Measurements from ENCODE around the gene KIF4A. TPM values are rescaled to one million over a fixed set of nuclear protein-coding genes. Genes with fewer than 3 reads are reported as not detected.

KIF4A gene
- total and polyA plus RNA-seq, 9 of the 15 experiments (the other 6 are each of a cell fraction or from before 2014, with no cell fraction given) = 13.0 to 42.7 (median 35.9) TPM

GRCh38 chrX:70338290-70338689 lies 48.4 kb downstream of the KIF4A start:
- DNase-seq (ENCODE audit: extremely low read depth in 1 of 4, low spot score in 3 of 4) (no peak), ATAC-seq (no peak), FAIRE-seq (no peak)
- intact Hi-C loops (cut with micrococcal nuclease) (no loop called here), in situ Hi-C loops (cut with MboI) (no loop called here)
- Histone ChIP-seq H2AFZ (ENCODE audit: low read depth, low read length) (no peak overlapping the region), H3K9ac (ENCODE audit: insufficient read depth in 1 of 2, low read depth in 2 of 2, low read length in 2 of 2) (no peak overlapping the region), H3K36me3 (ENCODE audit: control insufficient read depth, insufficient read depth, low read length) (peaks cover 56% of the 10 kb centered on the region; the same call in 2 of the 3 replicates), H3K4me1 (replicated peaks in 1 of 2; ENCODE audit: control insufficient read depth in 2 of 2, insufficient read depth in 2 of 2, low read length in 2 of 2) (no peaks in the 10 kb centered on the region), H3K4me3 (no peak overlapping the region), H3K4me2 (ENCODE audit: insufficient read depth, low read length) (no peak overlapping the region), H3K9me3 (replicated peaks; ENCODE audit: control insufficient read depth, insufficient read depth, low read depth, low read length) (no peaks in the 10 kb centered on the region), H3K9me1 (ENCODE audit: control insufficient read depth, insufficient read depth, low read length) (no peaks in the 10 kb centered on the region), H4K20me1 (replicated peaks; ENCODE audit: control insufficient read depth, insufficient read depth, low read length) (no peaks in the 10 kb centered on the region), H3K27me3 (ENCODE audit: control insufficient read depth in 2 of 2, insufficient read depth in 2 of 2, low read length in 2 of 2) (no peaks in the 10 kb centered on the region), H3K79me2 (ENCODE audit: control insufficient read depth, insufficient read depth, low read length) (no peaks in the 10 kb centered on the region), H3K27ac (ENCODE audit: extremely low read depth, low read depth, low read length) (no peak overlapping the region)
- ChIA-PET POLR2A (no interaction called here), CTCF (ENCODE audit: low intra/inter-chr PET ratio) (no interaction called here)
- BruUV-seq (replicated peaks) = no TSS peak
- no peak for TF ChIP-seq THAP12 (CRISPR knock-in tag; IDR thresholded peaks at IDR 0.05)
- no peak for TF ChIP-seq HDAC1 (IDR thresholded peaks at IDR 0.05)
- peak; percentile 75 for TF ChIP-seq CEBPB (tag; IDR thresholded peaks at IDR 0.05)
- no peak for TF ChIP-seq PTTG1 (tag; IDR thresholded peaks at IDR 0.05; ENCODE audit: low read depth)
- TF ChIP-seq CEBPG (CRISPR knock-in tag; IDR thresholded peaks at IDR 0.05) = no peak
- TF ChIP-seq CEBPG (tag; conservative IDR thresholded peaks at IDR 0.05 in 1 of 2, IDR thresholded peaks at IDR 0.05 in 1 of 2) = peak in 1 of 2 experiments; percentile 36; a peak in 2 of 4 replicates
- 86% methylated on average over 4 of the region's 4 CpGs for WGBS (ENCODE audit: insufficient coverage, low coverage, missing lambda C conversion rate)

All from K562 (cell line).